ENCODE results near the gene MBP.

DNA sequence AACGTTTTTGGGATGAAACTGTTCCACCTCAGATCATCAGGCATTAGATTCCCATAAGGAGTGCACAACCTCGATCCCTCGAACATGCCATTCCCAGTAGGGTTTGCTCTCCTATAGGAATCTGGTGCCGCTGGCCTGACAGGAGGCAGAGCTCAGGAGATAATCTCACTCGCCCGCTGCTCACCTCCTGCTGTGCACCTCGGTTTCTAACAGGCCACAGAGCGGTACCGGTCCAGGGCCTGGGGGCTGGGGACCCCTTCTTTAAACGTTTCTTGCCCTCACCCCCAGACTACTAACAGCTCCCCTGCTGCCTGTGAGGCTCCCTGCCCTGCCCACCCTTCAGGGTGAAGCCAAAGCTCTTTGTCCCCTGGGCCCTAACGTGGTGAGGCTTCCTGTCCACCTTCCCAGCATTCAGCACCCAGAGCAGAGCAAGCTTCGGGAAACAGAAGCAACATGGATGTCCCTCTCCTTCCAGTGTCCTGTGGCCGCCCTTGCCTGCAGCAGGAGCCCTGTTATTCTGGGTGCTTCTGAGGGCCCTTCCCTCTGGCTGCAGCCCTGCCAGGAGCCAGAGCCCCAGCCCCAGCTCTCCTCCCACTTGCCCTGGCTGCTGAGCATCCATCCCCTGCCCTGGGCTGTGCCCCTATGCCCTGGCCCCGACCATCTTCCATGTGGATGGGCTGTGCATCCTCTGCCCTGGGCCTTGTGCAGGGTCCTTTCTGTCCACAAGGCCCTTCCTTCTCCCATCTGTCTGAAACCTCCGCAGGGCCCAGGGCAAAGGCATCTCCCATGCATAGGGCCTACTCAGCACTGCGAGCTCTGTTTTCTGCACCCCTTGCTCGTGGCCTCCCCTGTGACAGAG lies 140.1 kb downstream of the MBP start:
- TF ChIP-seq EZH2phosphoT487 (IDR thresholded peaks at IDR 0.05; ENCODE audit: borderline replicate concordance, low read depth, low read length): no peak
- TF ChIP-seq, protein P1, sequence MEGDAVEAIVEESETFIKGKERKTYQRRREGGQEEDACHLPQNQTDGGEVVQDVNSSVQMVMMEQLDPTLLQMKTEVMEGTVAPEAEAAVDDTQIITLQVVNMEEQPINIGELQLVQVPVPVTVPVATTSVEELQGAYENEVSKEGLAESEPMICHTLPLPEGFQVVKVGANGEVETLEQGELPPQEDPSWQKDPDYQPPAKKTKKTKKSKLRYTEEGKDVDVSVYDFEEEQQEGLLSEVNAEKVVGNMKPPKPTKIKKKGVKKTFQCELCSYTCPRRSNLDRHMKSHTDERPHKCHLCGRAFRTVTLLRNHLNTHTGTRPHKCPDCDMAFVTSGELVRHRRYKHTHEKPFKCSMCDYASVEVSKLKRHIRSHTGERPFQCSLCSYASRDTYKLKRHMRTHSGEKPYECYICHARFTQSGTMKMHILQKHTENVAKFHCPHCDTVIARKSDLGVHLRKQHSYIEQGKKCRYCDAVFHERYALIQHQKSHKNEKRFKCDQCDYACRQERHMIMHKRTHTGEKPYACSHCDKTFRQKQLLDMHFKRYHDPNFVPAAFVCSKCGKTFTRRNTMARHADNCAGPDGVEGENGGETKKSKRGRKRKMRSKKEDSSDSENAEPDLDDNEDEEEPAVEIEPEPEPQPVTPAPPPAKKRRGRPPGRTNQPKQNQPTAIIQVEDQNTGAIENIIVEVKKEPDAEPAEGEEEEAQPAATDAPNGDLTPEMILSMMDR (conservative IDR thresholded peaks at IDR 0.05; ENCODE audit: low read length): no peak

Measured in OCI-LY7 (cell line).